Activated CD8-positive, alpha-beta memory T cell treated with anti-CD3 and anti-CD28 coated beads, Interleukin-2, amount 10 ng/mL, durations not matched to agents 7 days and 5 days (primary cell): Measurements from ENCODE around the gene IP6K3. TPM values are rescaled to one million over a fixed set of nuclear protein-coding genes. Genes with fewer than 3 reads are reported as not detected.

Experiments used
- ATAC-seq: fragments of 150-1000 bp; cut with Tn5 transposase; one replicate; pipeline ENCODE4 v1.10.0; 2021; ENCODE audit warnings: moderate library complexity
- CTCF ChIA-PET: fragments of 350-600 bp; sonication (Branson Sonifier 250); formaldehyde crosslinking; loops from one replicate; lab custom pipeline; 2021; ENCODE audit warnings: antibody characterized with exemption; lab: Charles Lee
- DNase-seq: peaks from one replicate; pipeline ENCODE4 v3.0.0-alpha.2; 2020
- H3K27ac Mint-ChIP-seq: one replicate; pipeline ENCODE4 v1.8.0; 2021; ENCODE audit warnings: mild to moderate bottlenecking, mixed read lengths
- H3K27me3 Mint-ChIP-seq: one replicate; pipeline ENCODE4 v1.8.0; 2021; ENCODE audit warnings: mixed read lengths
- H3K36me3 Mint-ChIP-seq: one replicate; pipeline ENCODE4 v1.8.0; 2021; ENCODE audit warnings: mild to moderate bottlenecking, mixed read lengths
- H3K4me1 Mint-ChIP-seq: one replicate; pipeline ENCODE4 v1.8.0; 2021; ENCODE audit warnings: mixed read lengths
- H3K4me3 Mint-ChIP-seq: one replicate; pipeline ENCODE4 v1.8.0; 2021; ENCODE audit warnings: mild to moderate bottlenecking, moderate library complexity, mixed read lengths
- H3K9me3 Mint-ChIP-seq: one replicate; pipeline ENCODE4 v1.8.0; 2022; ENCODE audit warnings: low read depth, mixed read lengths
- total RNA-seq, 2 experiments: library from RNA; stranded (reverse); gene quantifications; one replicate each; pipeline ENCODE4 v1.2.3, GENCODE V29; 2021

Gene IP6K3
- total RNA-seq, 2 experiments from 2014 or later, result not detected

DNA sequence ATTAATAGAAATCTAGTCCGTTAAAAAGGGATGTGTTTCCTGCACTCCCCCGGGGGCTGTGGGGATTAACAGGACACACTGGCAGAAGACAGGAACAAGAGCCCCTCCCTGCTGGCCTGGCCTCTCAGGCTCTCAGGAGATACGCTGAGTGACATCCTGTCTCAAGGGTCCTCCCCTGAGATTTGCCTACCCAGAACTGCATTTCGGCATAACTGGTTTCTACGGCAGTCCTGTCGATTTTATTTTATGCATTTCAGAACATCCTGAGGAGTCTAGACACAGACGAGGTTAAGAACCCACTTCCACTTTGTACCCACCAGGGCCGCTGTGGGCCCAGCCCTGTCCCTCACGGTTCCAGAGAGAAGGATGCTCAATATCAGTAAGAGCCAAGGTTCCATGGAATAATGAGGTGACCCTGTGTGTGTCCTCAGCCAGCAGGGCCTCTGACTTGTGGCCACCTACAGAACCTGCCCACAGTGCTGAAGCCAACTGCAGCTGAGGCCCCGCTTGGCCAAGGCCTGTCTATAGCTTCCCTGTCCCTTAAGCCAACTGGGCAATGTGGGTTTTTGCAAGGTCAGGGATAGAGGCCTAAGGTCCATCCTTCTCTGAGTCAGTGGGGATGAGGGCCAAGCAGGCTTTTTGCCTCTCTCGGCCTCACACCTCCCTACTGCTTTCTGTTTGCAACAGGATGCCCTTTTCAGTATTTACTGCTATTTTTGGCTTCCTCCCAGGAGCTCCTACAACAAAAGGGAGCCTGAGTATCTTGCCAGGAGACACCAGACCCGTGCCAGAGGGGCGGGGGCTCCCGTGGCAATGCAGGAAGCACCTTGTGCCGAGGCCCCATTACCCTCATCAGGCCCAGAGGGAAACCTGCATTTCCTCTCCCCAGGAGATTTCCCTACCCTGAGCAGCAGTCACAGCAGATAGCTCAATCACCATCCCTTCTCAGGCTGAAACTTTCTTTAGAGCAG lies 49.9 kb downstream of the IP6K3 start:
- Mint-ChIP-seq H3K9me3 (no peaks in the 10 kb centered on the region), H3K27me3 (no peaks in the 10 kb centered on the region), H3K4me1 (peaks cover 73% of the 10 kb centered on the region), H3K4me3 (no peak overlapping the region), H3K36me3 (peaks cover 31% of the 10 kb centered on the region), H3K27ac (peak overlapping the region; percentile 84)
- CTCF ChIA-PET, result interaction anchor here (0.8 to 2.9 kb wide), 7 partner anchors 12 to 306 kb away, joined by 3 to 13 read pairs (median 3); partner anchors contain the start of gene UQCC2
- DNase-seq (peak; percentile 67), ATAC-seq (peak; percentile 20)

DNA sequence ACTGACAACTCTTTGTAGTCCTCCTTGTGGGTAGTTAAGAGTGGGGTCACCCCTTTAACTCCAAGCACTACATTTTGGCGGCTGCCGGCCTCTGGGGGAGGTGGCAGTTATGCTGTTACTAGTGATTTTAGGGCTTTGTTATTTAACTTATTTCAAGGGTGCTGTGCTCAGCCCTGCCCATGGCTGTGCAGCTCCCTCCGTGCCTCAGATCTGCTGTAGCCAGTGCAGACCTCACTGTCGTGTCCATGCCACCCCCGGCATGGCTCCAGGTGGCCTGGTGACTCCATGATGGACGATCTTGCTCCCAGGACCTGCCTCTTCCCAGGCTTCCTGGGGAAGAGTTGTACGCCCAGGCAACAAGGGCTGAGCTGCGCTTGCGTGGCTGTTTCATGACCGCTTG lies 50.6 kb downstream of the IP6K3 start:
- no peak for DNase-seq
- CTCF ChIA-PET, result interaction anchor here (2.9 kb wide), 1 partner anchor 15 kb away, joined by 13 read pairs; the partner anchor contains the start of gene UQCC2
- no peaks in the 10 kb centered on the region for H3K9me3 Mint-ChIP-seq
- H3K27ac Mint-ChIP-seq, result peak overlapping the region; percentile 84
- H3K4me1 Mint-ChIP-seq, result peaks cover 80% of the 10 kb centered on the region
- no peaks in the 10 kb centered on the region for H3K27me3 Mint-ChIP-seq
- H3K36me3 Mint-ChIP-seq, result peaks cover 36% of the 10 kb centered on the region
- no peak overlapping the region for H3K4me3 Mint-ChIP-seq
- no peak for ATAC-seq

DNA sequence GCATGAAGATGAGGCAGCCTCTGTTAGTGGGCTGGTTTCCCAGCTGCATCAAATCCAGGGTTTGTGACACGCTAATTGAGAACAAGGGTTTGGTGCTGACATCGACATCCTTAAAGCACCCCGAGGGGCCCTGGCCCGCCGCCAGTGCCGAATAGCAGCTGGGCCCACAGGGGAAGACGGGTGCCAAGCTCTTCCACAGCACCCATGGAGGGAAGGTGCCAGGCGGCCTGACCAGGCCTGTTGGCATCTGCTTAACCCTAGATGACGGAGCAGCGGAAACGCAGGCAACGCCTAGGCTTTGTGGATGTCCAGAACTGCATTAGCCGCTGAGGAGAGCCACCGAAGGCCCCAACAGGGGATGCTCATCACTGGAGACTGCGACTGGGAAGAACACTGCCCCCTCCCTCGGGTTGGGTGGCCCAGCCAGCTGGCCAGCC lies 51.2 kb downstream of the IP6K3 start:
- H3K4me3 Mint-ChIP-seq, result no peak overlapping the region
- ATAC-seq (no peak), DNase-seq (no peak)
- CTCF ChIA-PET, result interaction anchor here (1.5 to 2.9 kb wide), 4 partner anchors 16 to 110 kb away, joined by 3 to 13 read pairs (median 7); partner anchors contain the start of genes ITPR3 and UQCC2
- no peaks in the 10 kb centered on the region for H3K27me3 Mint-ChIP-seq
- peak overlapping the region; percentile 84 for H3K27ac Mint-ChIP-seq
- H3K9me3 Mint-ChIP-seq, result no peaks in the 10 kb centered on the region
- peaks cover 42% of the 10 kb centered on the region for H3K36me3 Mint-ChIP-seq
- H3K4me1 Mint-ChIP-seq, result peaks cover 78% of the 10 kb centered on the region

DNA sequence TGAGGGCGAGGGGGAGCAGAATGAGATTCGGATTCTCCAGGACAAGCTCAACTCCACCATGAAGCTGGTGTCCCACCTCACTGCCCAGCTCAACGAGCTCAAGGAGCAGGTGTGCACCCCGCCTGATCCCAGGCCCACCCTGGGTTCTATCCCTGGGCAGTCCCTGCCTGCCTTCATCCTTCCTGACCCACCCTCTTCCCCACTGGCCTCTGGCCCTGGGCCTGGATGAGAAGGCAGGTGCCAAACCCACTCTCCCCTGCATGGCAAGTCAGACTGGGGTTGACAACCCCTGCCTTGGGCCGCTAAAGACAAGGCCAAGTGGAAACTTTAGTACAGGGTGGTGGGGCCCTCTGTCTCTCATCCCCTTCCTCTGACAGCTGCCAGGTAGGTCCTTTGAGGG lies 51.7 kb downstream of the IP6K3 start:
- Mint-ChIP-seq H3K4me3 (no peak overlapping the region), H3K27ac (peak overlapping the region; percentile 84), H3K9me3 (no peaks in the 10 kb centered on the region), H3K36me3 (peaks cover 42% of the 10 kb centered on the region), H3K27me3 (no peaks in the 10 kb centered on the region), H3K4me1 (peaks cover 73% of the 10 kb centered on the region)
- no peak for ATAC-seq
- no peak for DNase-seq
- CTCF ChIA-PET, result interaction anchor here (0.5 to 2.6 kb wide), 6 partner anchors 8 to 386 kb away, joined by 3 to 15 read pairs (median 6); partner anchors contain the start of genes ITPR3 and UQCC2

DNA sequence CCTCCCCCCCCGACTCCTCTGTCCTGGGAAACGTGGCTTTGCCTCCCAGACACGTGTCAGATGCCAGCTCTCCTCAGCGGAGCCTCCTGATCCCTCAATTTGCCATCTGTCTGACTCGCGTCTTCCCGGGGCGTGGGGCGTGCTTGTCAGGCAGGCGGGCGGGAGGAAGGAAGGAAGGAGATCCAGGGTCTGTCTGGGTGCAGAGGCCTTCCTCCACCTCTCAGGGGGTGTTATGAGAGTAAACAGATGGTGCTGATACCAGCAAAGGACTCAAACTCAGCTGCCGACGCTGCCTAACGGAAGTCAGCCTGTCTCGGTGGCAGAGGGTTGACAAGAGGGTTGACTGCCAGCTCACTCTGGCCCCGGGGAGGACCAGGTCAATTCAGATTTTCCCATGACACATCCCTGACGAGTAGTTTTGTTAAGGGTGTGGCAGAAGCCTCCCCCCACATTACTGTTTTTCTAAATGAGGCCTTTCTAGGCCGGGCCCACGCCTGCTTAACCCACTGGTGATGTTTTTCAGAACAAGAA lies 52.2 kb downstream of the IP6K3 start:
- peak; percentile 40 for ATAC-seq
- peaks cover 41% of the 10 kb centered on the region for H3K36me3 Mint-ChIP-seq
- H3K4me3 Mint-ChIP-seq, result no peak overlapping the region
- peak overlapping the region; percentile 84 for H3K27ac Mint-ChIP-seq
- H3K27me3 Mint-ChIP-seq, result no peaks in the 10 kb centered on the region
- CTCF ChIA-PET, result interaction anchor here (0.5 to 2.6 kb wide), 6 partner anchors 8 to 385 kb away, joined by 3 to 15 read pairs (median 6); partner anchors contain the start of genes ITPR3 and UQCC2
- no peaks in the 10 kb centered on the region for H3K9me3 Mint-ChIP-seq
- peaks cover 69% of the 10 kb centered on the region for H3K4me1 Mint-ChIP-seq
- DNase-seq, result peak; percentile 63

DNA sequence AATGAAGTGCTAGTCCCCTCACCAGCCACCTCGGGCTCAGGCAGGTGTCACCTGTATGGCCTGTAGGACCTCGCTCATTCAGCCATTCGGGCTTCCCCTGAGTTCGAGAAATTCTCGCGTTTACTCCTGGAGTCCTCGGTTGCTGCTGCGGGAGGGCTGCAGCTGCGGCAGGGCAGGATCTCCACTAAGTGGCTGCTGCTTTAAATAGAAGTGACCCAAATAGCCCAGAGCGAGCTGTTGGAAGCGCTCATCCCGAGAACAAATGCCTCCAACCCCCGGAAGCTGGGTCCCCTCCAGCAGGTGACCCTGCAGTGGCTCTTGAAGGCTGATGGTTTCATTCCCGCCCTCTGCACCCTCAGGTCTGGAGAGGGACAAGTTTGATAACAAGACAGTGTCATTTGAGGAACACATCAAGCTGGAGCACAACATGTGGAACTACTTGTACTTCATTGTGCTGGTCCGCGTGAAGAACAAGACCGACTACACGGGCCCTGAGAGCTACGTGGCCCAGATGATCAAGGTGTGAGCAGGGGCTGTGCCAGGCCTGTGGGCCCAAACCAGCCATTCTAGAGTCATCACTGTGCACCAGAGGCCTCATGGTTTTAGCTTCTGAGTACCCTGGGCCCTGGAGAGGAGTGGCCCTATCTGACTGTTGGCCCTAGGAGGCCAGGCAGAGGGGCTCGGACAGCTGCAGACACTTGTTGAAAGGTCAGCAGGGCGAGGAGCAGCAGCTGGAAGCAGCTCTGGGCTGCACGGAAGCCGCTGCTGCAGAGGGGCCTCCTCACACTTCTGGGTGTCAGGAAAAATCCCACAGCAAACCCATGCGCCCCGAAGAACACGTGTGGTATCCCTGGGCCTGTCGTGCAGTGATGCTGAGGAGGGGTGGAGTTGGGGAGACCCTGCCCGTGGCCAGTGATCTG lies 53.3 kb downstream of the IP6K3 start:
- DNase-seq, result no peak
- H3K4me3 Mint-ChIP-seq, result no peak overlapping the region
- H3K9me3 Mint-ChIP-seq, result no peaks in the 10 kb centered on the region
- no peaks in the 10 kb centered on the region for H3K27me3 Mint-ChIP-seq
- H3K4me1 Mint-ChIP-seq, result peaks cover 63% of the 10 kb centered on the region
- CTCF ChIA-PET, result interaction anchor here (0.8 to 2.6 kb wide), 6 partner anchors 9 to 646 kb away, joined by 3 to 15 read pairs (median 4); partner anchors contain the start of genes ITPR3 and UQCC2
- no peak for ATAC-seq
- peaks cover 43% of the 10 kb centered on the region for H3K36me3 Mint-ChIP-seq
- peak overlapping the region; percentile 91 for H3K27ac Mint-ChIP-seq

DNA sequence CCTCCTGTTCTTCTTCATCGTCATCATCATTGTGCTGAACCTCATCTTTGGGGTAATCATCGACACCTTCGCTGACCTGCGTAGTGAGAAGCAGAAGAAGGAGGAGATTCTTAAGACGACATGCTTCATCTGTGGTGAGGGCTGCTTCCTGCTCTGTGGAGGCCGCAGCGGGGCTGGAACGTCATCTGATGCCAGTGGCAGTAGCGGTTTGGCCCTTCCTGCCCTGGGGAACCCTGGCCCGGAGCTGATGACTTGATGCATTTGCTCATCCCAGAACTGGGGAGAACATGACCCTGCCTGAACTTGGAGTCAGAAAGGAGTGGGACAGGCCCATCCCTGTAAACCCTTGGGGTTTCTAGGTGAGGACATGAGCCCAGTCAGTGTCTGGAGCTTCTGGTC lies 53.9 kb downstream of the IP6K3 start:
- CTCF ChIA-PET, result interaction anchor here (0.8 to 2.6 kb wide), 3 partner anchors 18 to 645 kb away, joined by 3 to 15 read pairs (median 3); partner anchors contain the start of gene UQCC2
- Mint-ChIP-seq H3K4me3 (peak overlapping the region; percentile 19), H3K9me3 (no peaks in the 10 kb centered on the region), H3K36me3 (peaks cover 43% of the 10 kb centered on the region), H3K4me1 (peaks cover 63% of the 10 kb centered on the region), H3K27me3 (no peaks in the 10 kb centered on the region), H3K27ac (peak overlapping the region; percentile 91)
- DNase-seq (peak; percentile 89), ATAC-seq (peak; percentile 83)

DNA sequence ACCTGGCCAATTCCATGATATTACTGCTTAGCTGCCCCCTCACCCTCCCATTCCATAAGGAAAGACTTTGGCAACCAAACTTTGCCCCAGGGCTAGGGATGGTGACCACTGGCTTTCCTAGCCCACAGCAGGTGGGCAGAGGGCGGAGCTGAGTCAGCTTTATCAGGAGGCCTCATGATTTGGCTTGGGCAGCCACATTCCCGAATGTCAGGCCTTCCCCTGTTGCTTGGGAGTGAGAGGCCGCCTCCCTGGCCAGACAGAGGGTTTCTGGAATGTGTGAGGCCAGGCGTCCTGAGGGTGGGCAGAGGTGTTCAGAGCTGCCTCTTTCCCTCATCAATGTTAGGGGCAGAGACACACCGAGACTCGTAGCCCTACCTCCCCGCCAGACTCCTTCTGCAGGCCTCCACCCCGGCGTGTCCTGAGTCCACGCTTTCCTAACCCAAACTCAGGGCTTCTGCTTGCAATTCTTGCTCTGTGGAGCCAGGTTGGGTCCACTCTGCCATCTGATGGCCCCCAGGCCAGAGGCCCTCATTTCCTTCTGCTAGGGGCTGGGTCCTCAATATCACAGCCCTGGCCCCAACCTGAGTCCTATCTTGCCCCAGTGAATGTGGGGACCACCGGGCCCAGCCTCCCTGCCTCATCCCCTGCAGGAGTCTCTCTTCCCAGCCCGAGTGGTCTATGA lies 54.5 kb downstream of the IP6K3 start:
- DNase-seq (no peak), ATAC-seq (peak; percentile 3)
- Mint-ChIP-seq H3K36me3 (peaks cover 40% of the 10 kb centered on the region), H3K27me3 (no peaks in the 10 kb centered on the region), H3K27ac (peak overlapping the region; percentile 91), H3K9me3 (no peaks in the 10 kb centered on the region), H3K4me1 (peaks cover 58% of the 10 kb centered on the region), H3K4me3 (peak overlapping the region; percentile 19)
- CTCF ChIA-PET, result interaction anchor here (0.8 to 2.6 kb wide), 3 partner anchors 19 to 644 kb away, joined by 3 to 15 read pairs (median 3); partner anchors contain the start of gene UQCC2

DNA sequence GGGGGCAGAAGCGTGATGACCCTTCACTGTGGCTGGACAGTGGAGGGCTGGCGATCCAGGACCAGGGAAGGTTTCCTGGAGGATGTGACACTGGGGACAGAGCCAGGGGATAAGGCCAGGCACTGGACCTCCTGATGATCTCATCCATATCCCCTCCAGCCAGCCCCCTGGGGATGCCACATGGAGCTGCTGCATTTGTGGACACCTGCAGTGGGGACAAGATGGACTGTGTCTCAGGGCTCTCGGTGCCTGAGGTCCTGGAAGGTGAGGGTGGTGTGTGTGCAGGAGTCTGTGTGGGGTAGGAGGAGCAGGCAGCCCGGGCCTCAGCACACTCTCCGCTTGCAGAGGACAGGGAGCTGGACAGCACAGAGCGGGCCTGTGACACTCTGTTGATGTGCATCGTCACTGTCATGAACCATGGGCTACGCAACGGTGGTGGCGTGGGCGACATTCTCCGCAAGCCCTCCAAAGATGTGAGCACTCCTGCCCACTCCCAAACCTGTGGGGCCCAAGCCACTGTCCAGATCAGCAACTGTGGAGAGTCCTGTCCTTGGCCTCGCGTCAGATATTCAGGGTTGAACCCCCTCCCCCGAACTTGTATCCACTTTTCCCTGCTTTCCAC lies 55.1 kb downstream of the IP6K3 start:
- DNase-seq, result no peak
- Mint-ChIP-seq H3K4me1 (peaks cover 52% of the 10 kb centered on the region), H3K9me3 (no peaks in the 10 kb centered on the region), H3K27ac (peak overlapping the region; percentile 69), H3K4me3 (no peak overlapping the region), H3K36me3 (peaks cover 41% of the 10 kb centered on the region), H3K27me3 (no peaks in the 10 kb centered on the region)
- ATAC-seq, result no peak
- CTCF ChIA-PET, result interaction anchor here (1.6 kb wide), 1 partner anchor 9 kb away, joined by 5 read pairs; no protein-coding TSS in a partner anchor

DNA sequence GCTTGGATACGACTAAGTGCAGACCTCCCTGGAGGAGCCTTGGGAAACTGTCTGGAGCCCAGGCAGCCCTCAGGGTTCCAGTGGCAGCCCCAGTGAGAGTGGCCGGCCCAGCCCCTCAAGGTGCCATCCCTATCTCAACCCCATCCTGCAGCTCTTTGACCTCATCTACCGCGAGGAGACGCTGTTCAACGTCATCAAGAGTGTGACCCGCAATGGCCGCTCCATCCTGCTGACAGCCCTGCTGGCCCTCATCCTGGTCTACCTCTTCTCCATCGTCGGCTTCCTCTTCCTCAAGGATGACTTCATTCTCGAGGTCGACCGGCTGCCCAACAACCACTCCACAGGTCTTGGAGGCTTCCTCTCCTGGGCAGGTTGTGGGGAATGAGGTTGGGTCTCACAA lies 55.9 kb downstream of the IP6K3 start:
- CTCF ChIA-PET, result interaction anchor here (1.3 to 1.6 kb wide), 2 partner anchors 10 to 106 kb away, joined by 4 to 5 read pairs; no protein-coding TSS in a partner anchor
- H3K4me3 Mint-ChIP-seq, result no peak overlapping the region
- ATAC-seq, result no peak

DNA sequence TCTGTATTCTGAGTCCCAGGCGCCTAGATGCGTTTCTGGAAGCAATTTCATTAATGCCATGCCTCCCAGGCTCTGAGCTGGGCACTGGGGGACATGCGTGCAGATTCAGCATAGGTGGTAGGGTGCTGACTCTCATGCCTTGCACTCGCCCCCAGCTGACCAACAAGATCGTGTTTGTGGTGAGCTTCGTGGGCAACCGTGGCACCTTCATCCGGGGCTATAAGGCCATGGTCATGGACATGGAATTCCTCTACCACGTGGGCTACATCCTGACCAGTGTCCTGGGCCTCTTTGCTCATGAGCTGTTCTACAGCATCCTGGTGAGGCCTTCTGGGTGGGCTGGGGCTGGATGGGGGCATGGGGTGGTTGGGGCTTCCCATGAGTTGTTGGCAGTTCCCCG lies 56.8 kb downstream of the IP6K3 start:
- Mint-ChIP-seq H3K36me3 (peaks cover 45% of the 10 kb centered on the region), H3K27ac (no peak overlapping the region), H3K4me3 (no peak overlapping the region), H3K4me1 (peaks cover 36% of the 10 kb centered on the region), H3K9me3 (no peaks in the 10 kb centered on the region), H3K27me3 (no peaks in the 10 kb centered on the region)
- CTCF ChIA-PET, result interaction anchor here (1.3 to 1.6 kb wide), 2 partner anchors 11 to 105 kb away, joined by 4 to 5 read pairs; no protein-coding TSS in a partner anchor
- ATAC-seq (no peak), DNase-seq (no peak)

More for the DNA sequence above, 55.9 kb downstream of the IP6K3 start:
- peak overlapping the region; percentile 50 for H3K27ac Mint-ChIP-seq
- peaks cover 41% of the 10 kb centered on the region for H3K36me3 Mint-ChIP-seq
- H3K9me3 Mint-ChIP-seq, result no peaks in the 10 kb centered on the region
- DNase-seq, result no peak
- no peaks in the 10 kb centered on the region for H3K27me3 Mint-ChIP-seq
- H3K4me1 Mint-ChIP-seq, result peaks cover 44% of the 10 kb centered on the region
